Keratinocyte (primary cell): ENCODE measurements around the gene TIAL1.
"Not testable (repeated sequence)": the region's sequence is repeated elsewhere in the genome, so short reads cannot be mapped to it uniquely, and the experiment has no call there.

ENCODE experiments used
- CTCF ChIP-seq, 3 experiments: IDR thresholded peaks in 1 of 3; conservative IDR thresholded peaks in 1 of 3; optimal IDR thresholded peaks in 1 of 3; 2 replicates in 2 of 3; 3 replicates in 1 of 3; pipeline versions ENCODE3 to v1.5.1; 2011; ENCODE audit warnings: low read length in 3 of 3, mild to moderate bottlenecking in 3 of 3, moderate library complexity in 2 of 3, control low read depth in 1 of 3, inconsistent platforms in 1 of 3; ENCODE audit not compliant: insufficient read depth in 2 of 3; ENCODE audit errors: extremely low read depth in 1 of 3
- EZH2 ChIP-seq: IDR thresholded peaks from one replicate; pipeline ENCODE4 v1.6.1; 2012; ENCODE audit warnings: inconsistent platforms, mild to moderate bottlenecking, low read length, moderate library complexity

DNA sequence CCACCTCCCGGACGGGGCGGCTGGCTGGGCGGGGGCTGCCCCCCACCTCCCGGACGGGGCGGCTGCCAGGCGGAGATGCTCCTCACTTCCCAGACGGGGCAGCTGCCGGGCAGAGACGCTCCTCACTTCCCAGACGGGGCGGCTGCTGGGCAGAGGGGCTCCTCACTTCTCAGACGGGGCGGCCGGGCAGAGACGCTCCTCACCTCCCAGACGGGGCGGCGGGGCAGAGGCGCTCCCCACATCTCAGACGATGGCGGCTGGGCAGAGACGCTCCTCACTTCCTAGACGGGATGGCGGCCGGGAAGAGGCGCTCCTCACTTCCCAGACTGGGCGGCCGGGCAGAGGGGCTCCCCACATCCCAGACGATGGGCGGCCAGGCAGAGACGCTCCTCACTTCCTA is 37.3 kb downstream of the TIAL1 start:
- TF ChIP-seq EZH2; CTCF (optimal IDR thresholded peaks at IDR 0.05 in 1 of 3, IDR thresholded peaks at IDR 0.05 in 1 of 3, conservative IDR thresholded peaks at IDR 0.05 in 1 of 3; ENCODE audit: extremely low read depth in 1 of 3, insufficient read depth in 2 of 3, low read length in 3 of 3): not testable (repeated sequence)
